Large intestine (tissue), 3 donors: ENCODE results near the gene ANGPT4. TPM values are rescaled to one million over a fixed set of nuclear protein-coding genes. Genes with fewer than 3 reads are reported as not detected.
A peak's percentile ranks its signal among the peaks of the same experiment; 100 is the strongest.
"Not testable (repeated sequence)": the region's sequence is repeated elsewhere in the genome, so short reads cannot be mapped to it uniquely, and the experiment has no call there.

ENCODE experiments used
- DNase-seq, 2 donors: peaks; one replicate each; pipeline versions ENCODE4 v3.0.0 to v3.0.0-alpha.2; 2013
- H3K27ac ChIP-seq: one replicate; pipeline ENCODE4 v1.5.1; 2013; ENCODE audit warnings: low read length
- H3K27me3 ChIP-seq: 2 replicates; pipeline ENCODE4 v1.6.1; 2013; ENCODE audit warnings: low read length; ENCODE audit not compliant: control insufficient read depth, insufficient read depth
- H3K36me3 ChIP-seq: 2 replicates; pipeline ENCODE4 v1.6.1; 2013; ENCODE audit warnings: low read length; ENCODE audit not compliant: control insufficient read depth, insufficient read depth
- H3K4me1 ChIP-seq: one replicate; pipeline ENCODE4 v1.6.1; 2013; ENCODE audit warnings: low read length; ENCODE audit not compliant: control insufficient read depth, insufficient read depth
- H3K4me3 ChIP-seq: one replicate; pipeline ENCODE4 v1.5.1; 2013; ENCODE audit warnings: low read length
- H3K9me3 ChIP-seq: one replicate; pipeline ENCODE4 v1.6.1; 2013; ENCODE audit warnings: mild to moderate bottlenecking, low read depth, low read length, moderate library complexity; ENCODE audit not compliant: control insufficient read depth
- WGBS: methylation state at CpG from one replicate; pipeline ENCODE4 v1.1.5; 2013; ENCODE audit warnings: low lambda C conversion rate; ENCODE audit not compliant: insufficient coverage; 5-methylcytosine and 5-hydroxymethylcytosine counted together
- polyA plus RNA-seq: library from polyadenylated mRNA; unstranded; fragments of 120-200 nt; gene quantifications from one replicate; pipeline ENCODE4 v1.2.1, GENCODE V29; 2013

The ANGPT4 gene
- polyA plus RNA-seq, 1 donor, result 0.03 TPM

- H3K9me3 ChIP-seq, result no peaks in the 10 kb centered on the region
- H3K4me1 ChIP-seq, result no peaks in the 10 kb centered on the region
- no peaks in the 10 kb centered on the region for H3K36me3 ChIP-seq
- H3K4me3 ChIP-seq, result no peak overlapping the region
- H3K27me3 ChIP-seq, result no peaks in the 10 kb centered on the region
- H3K27ac ChIP-seq, result no peak overlapping the region
- no peak for DNase-seq
- no CpG with 5 or more reads among the region's 6 CpGs for WGBS
Observed at GRCh38 chr20:858011-858410, 58.1 kb downstream of the ANGPT4 start.

- H3K36me3 ChIP-seq, result no peaks in the 10 kb centered on the region
- no peak overlapping the region for H3K4me3 ChIP-seq
- H3K27me3 ChIP-seq, result no peaks in the 10 kb centered on the region
- no peak for DNase-seq
- no peak overlapping the region for H3K27ac ChIP-seq
- H3K4me1 ChIP-seq, result no peaks in the 10 kb centered on the region
- H3K9me3 ChIP-seq, result no peaks in the 10 kb centered on the region
- WGBS, result no CpG with 5 or more reads among the region's 12 CpGs
Observed at GRCh38 chr20:856361-856775, 59.8 kb downstream of the ANGPT4 start.

GRCh38 chr20:855466-856360 lies 60.4 kb downstream of the ANGPT4 start:
- DNase-seq, result no peak
- Histone ChIP-seq H3K4me1 (no peaks in the 10 kb centered on the region), H3K9me3 (no peaks in the 10 kb centered on the region), H3K27me3 (no peaks in the 10 kb centered on the region), H3K4me3 (no peak overlapping the region), H3K36me3 (no peaks in the 10 kb centered on the region), H3K27ac (no peak overlapping the region)
- WGBS, result 60% methylated on average over 1 of the region's 11 CpGs

GRCh38 chr20:854601-855000 lies 61.5 kb downstream of the ANGPT4 start:
- Histone ChIP-seq H3K9me3 (no peaks in the 10 kb centered on the region), H3K36me3 (no peaks in the 10 kb centered on the region), H3K27ac (no peak overlapping the region), H3K27me3 (no peaks in the 10 kb centered on the region), H3K4me3 (no peak overlapping the region), H3K4me1 (no peaks in the 10 kb centered on the region)
- no peak for DNase-seq
- WGBS, result no CpG with 5 or more reads among the region's 6 CpGs

GRCh38 chr20:853406-853996 lies 62.6 kb downstream of the ANGPT4 start:
- WGBS, result 100% methylated on average over 1 of the region's 4 CpGs
- H3K9me3 ChIP-seq, result no peaks in the 10 kb centered on the region

GRCh38 chr20:848731-849130 lies 67.4 kb downstream of the ANGPT4 start:
- H3K27me3 ChIP-seq, H3K27ac ChIP-seq, H3K4me1 ChIP-seq, DNase-seq, H3K36me3 ChIP-seq, H3K4me3 ChIP-seq, H3K9me3 ChIP-seq: not testable (repeated sequence)
- WGBS, result no CpG with 5 or more reads among the region's 8 CpGs

More at GRCh38 chr20:853406-853996, 62.6 kb downstream of the ANGPT4 start:
- no peak for DNase-seq
- no peak overlapping the region for H3K4me3 ChIP-seq
- no peaks in the 10 kb centered on the region for H3K36me3 ChIP-seq
- no peaks in the 10 kb centered on the region for H3K27me3 ChIP-seq
- H3K27ac ChIP-seq, result no peak overlapping the region
- H3K4me1 ChIP-seq, result no peaks in the 10 kb centered on the region

- H3K27ac ChIP-seq, result no peak overlapping the region
- WGBS, result no CpG with 5 or more reads among the region's 5 CpGs
- no peaks in the 10 kb centered on the region for H3K9me3 ChIP-seq
- H3K36me3 ChIP-seq, result no peaks in the 10 kb centered on the region
- DNase-seq, result no peak
- H3K4me3 ChIP-seq, result no peak overlapping the region
- H3K27me3 ChIP-seq, result no peaks in the 10 kb centered on the region
- peaks cover 9% of the 10 kb centered on the region for H3K4me1 ChIP-seq
Observed at GRCh38 chr20:848193-848592, 67.9 kb downstream of the ANGPT4 start.

- peaks cover 12% of the 10 kb centered on the region for H3K4me1 ChIP-seq
- WGBS, result no CpG with 5 or more reads among the region's 7 CpGs
Observed at GRCh38 chr20:846894-847278, 69.2 kb downstream of the ANGPT4 start.

GRCh38 chr20:845941-846893 lies 69.9 kb downstream of the ANGPT4 start:
- no peak for DNase-seq
- Histone ChIP-seq H3K4me1 (peaks cover 17% of the 10 kb centered on the region), H3K4me3 (no peak overlapping the region), H3K27me3 (peaks cover 13% of the 10 kb centered on the region), H3K27ac (no peak overlapping the region), H3K9me3 (no peaks in the 10 kb centered on the region), H3K36me3 (no peaks in the 10 kb centered on the region)
- WGBS, result no CpG with 5 or more reads among the region's 11 CpGs

More at GRCh38 chr20:846894-847278, 69.2 kb downstream of the ANGPT4 start:
- Histone ChIP-seq H3K27me3 (peaks cover 6% of the 10 kb centered on the region), H3K9me3 (no peaks in the 10 kb centered on the region), H3K36me3 (no peaks in the 10 kb centered on the region), H3K4me3 (no peak overlapping the region), H3K27ac (no peak overlapping the region)
- DNase-seq, result no peak

- no CpG with 5 or more reads among the region's 50 CpGs for WGBS
- Histone ChIP-seq H3K36me3 (no peaks in the 10 kb centered on the region), H3K9me3 (peaks cover 3% of the 10 kb centered on the region), H3K4me1 (peaks cover 17% of the 10 kb centered on the region), H3K27me3 (peaks cover 17% of the 10 kb centered on the region), H3K4me3 (peak overlapping the region; percentile 28), H3K27ac (no peak overlapping the region)
- no peak for DNase-seq
Observed at GRCh38 chr20:845226-845868, 70.8 kb downstream of the ANGPT4 start.
